Measurements from ENCODE around the gene IP6K3. TPM values are rescaled to one million over a fixed set of nuclear protein-coding genes. Genes with fewer than 3 reads are reported as not detected.

IP6K3 gene
- total RNA-seq, 1 donor from 2014 or later = 3.0 TPM

GRCh38 chr6:33723371-33724085, 23.2 kb downstream of the IP6K3 start:
- peaks cover under 1% of the 10 kb centered on the region for H3K4me1 Mint-ChIP-seq (ENCODE audit: unreplicated experiment)

GRCh38 chr6:33722103-33722623, 24.5 kb downstream of the IP6K3 start:
- Mint-ChIP-seq H3K36me3 (ENCODE audit: unreplicated experiment) (peaks cover 5% of the 10 kb centered on the region), H3K9me3 (ENCODE audit: unreplicated experiment) (no peaks in the 10 kb centered on the region), H3K4me1 (ENCODE audit: unreplicated experiment) (peaks cover 11% of the 10 kb centered on the region), H3K27me3 (ENCODE audit: unreplicated experiment) (no peaks in the 10 kb centered on the region), H3K4me3 (ENCODE audit: unreplicated experiment) (no peak overlapping the region), H3K27ac (ENCODE audit: unreplicated experiment) (no peak overlapping the region)
- TF ChIP-seq CTCF (IDR thresholded peaks at IDR 0.05) = no peak
- no peak for DNase-seq (ENCODE audit: extremely low spot score, unreplicated experiment)

More at GRCh38 chr6:33723371-33724085, 23.2 kb downstream of the IP6K3 start:
- DNase-seq (ENCODE audit: extremely low spot score, unreplicated experiment) = no peak
- H3K27ac Mint-ChIP-seq (ENCODE audit: unreplicated experiment) = no peak overlapping the region
- H3K27me3 Mint-ChIP-seq (ENCODE audit: unreplicated experiment) = no peaks in the 10 kb centered on the region
- H3K9me3 Mint-ChIP-seq (ENCODE audit: unreplicated experiment) = no peaks in the 10 kb centered on the region
- H3K36me3 Mint-ChIP-seq (ENCODE audit: unreplicated experiment) = peaks cover 5% of the 10 kb centered on the region
- no peak for TF ChIP-seq CTCF (IDR thresholded peaks at IDR 0.05)
- H3K4me3 Mint-ChIP-seq (ENCODE audit: unreplicated experiment) = no peak overlapping the region

GRCh38 chr6:33721508-33721907, 25.2 kb downstream of the IP6K3 start:
- TF ChIP-seq CTCF (IDR thresholded peaks at IDR 0.05) = no peak
- H3K4me3 Mint-ChIP-seq (ENCODE audit: unreplicated experiment) = no peak overlapping the region
- H3K27ac Mint-ChIP-seq (ENCODE audit: unreplicated experiment) = no peak overlapping the region
- H3K4me1 Mint-ChIP-seq (ENCODE audit: unreplicated experiment) = peaks cover 11% of the 10 kb centered on the region
- H3K27me3 Mint-ChIP-seq (ENCODE audit: unreplicated experiment) = no peaks in the 10 kb centered on the region
- DNase-seq (ENCODE audit: extremely low spot score, unreplicated experiment) = no peak
- H3K9me3 Mint-ChIP-seq (ENCODE audit: unreplicated experiment) = no peaks in the 10 kb centered on the region
- H3K36me3 Mint-ChIP-seq (ENCODE audit: unreplicated experiment) = peaks cover 5% of the 10 kb centered on the region

- Mint-ChIP-seq H3K4me1 (ENCODE audit: unreplicated experiment) (peaks cover 11% of the 10 kb centered on the region), H3K9me3 (ENCODE audit: unreplicated experiment) (no peaks in the 10 kb centered on the region), H3K36me3 (ENCODE audit: unreplicated experiment) (peaks cover 5% of the 10 kb centered on the region), H3K27ac (ENCODE audit: unreplicated experiment) (no peak overlapping the region), H3K27me3 (ENCODE audit: unreplicated experiment) (no peaks in the 10 kb centered on the region), H3K4me3 (ENCODE audit: unreplicated experiment) (no peak overlapping the region)
- no peak for TF ChIP-seq CTCF (IDR thresholded peaks at IDR 0.05)
- no peak for DNase-seq (ENCODE audit: extremely low spot score, unreplicated experiment)
Measured at GRCh38 chr6:33720998-33721397, 25.7 kb downstream of the IP6K3 start.

GRCh38 chr6:33719326-33719987, 27.2 kb downstream of the IP6K3 start:
- Mint-ChIP-seq H3K9me3 (ENCODE audit: unreplicated experiment) (no peaks in the 10 kb centered on the region), H3K4me1 (ENCODE audit: unreplicated experiment) (peaks cover 11% of the 10 kb centered on the region), H3K36me3 (ENCODE audit: unreplicated experiment) (peaks cover 5% of the 10 kb centered on the region), H3K27ac (ENCODE audit: unreplicated experiment) (no peak overlapping the region), H3K4me3 (ENCODE audit: unreplicated experiment) (no peak overlapping the region), H3K27me3 (ENCODE audit: unreplicated experiment) (no peaks in the 10 kb centered on the region)
- DNase-seq (ENCODE audit: extremely low spot score, unreplicated experiment) = no peak
- no peak for TF ChIP-seq CTCF (IDR thresholded peaks at IDR 0.05)

Data from osteocyte (in vitro differentiated cells).